ENCODE measurements around the gene PRSS33.

PRSS33 gene

GRCh38 chr16:2752850-2753732 lies 34.3 kb downstream of the PRSS33 start:
- Histone ChIP-seq H3K27me3 (ENCODE audit: control insufficient read depth, insufficient read depth, low read length) (no peaks in the 10 kb centered on the region), H3K9me3 (ENCODE audit: control insufficient read depth, insufficient read depth, low read length) (no peaks in the 10 kb centered on the region), H3K27ac (ENCODE audit: low read depth, low read length) (peak overlapping the region; percentile 100), H3K36me3 (ENCODE audit: control insufficient read depth, insufficient read depth, low read length) (peaks cover 44% of the 10 kb centered on the region), H3K4me3 (ENCODE audit: low read depth, low read length) (peak overlapping the region; percentile 94), H3K4me1 (ENCODE audit: control insufficient read depth, insufficient read depth, low read length) (peaks cover 18% of the 10 kb centered on the region), H3K9ac (ENCODE audit: low read depth, low read length) (peak overlapping the region; percentile 99)

- Histone ChIP-seq H3K9ac (ENCODE audit: low read depth, low read length) (peak within 1 kb of the TSS; percentile 99), H3K9me3 (ENCODE audit: control insufficient read depth, insufficient read depth, low read length) (no peaks in the 10 kb centered on the region), H3K27ac (ENCODE audit: low read depth, low read length) (peak within 1 kb of the TSS; percentile 100), H3K36me3 (ENCODE audit: control insufficient read depth, insufficient read depth, low read length) (peaks cover 35% of the 10 kb centered on the region), H3K4me1 (ENCODE audit: control insufficient read depth, insufficient read depth, low read length) (peaks cover 18% of the 10 kb centered on the region), H3K4me3 (ENCODE audit: low read depth, low read length) (peak within 1 kb of the TSS; percentile 94), H3K27me3 (ENCODE audit: control insufficient read depth, insufficient read depth, low read length) (no peaks in the 10 kb centered on the region)
Observed at GRCh38 chr16:2752035-2752849, 35.1 kb downstream of the PRSS33 start, which contains the start of gene SRRM2. Gene SRRM2 (plus strand): TSS chr16:2752638. CDS start chr16:2756365, 3,727 bp downstream.

GRCh38 chr16:2751577-2752034 lies 35.8 kb downstream of the PRSS33 start:
- Histone ChIP-seq H3K27ac (ENCODE audit: low read depth, low read length) (peak overlapping the region; percentile 100), H3K4me3 (ENCODE audit: low read depth, low read length) (peak overlapping the region; percentile 94), H3K9me3 (ENCODE audit: control insufficient read depth, insufficient read depth, low read length) (no peaks in the 10 kb centered on the region), H3K27me3 (ENCODE audit: control insufficient read depth, insufficient read depth, low read length) (no peaks in the 10 kb centered on the region), H3K9ac (ENCODE audit: low read depth, low read length) (peak overlapping the region; percentile 99), H3K36me3 (ENCODE audit: control insufficient read depth, insufficient read depth, low read length) (peaks cover 29% of the 10 kb centered on the region), H3K4me1 (ENCODE audit: control insufficient read depth, insufficient read depth, low read length) (peaks cover 18% of the 10 kb centered on the region)

- H3K9me3 ChIP-seq (ENCODE audit: control insufficient read depth, insufficient read depth, low read length), result no peaks in the 10 kb centered on the region
- H3K4me3 ChIP-seq (ENCODE audit: low read depth, low read length), result no peak overlapping the region
- H3K36me3 ChIP-seq (ENCODE audit: control insufficient read depth, insufficient read depth, low read length), result peaks cover 14% of the 10 kb centered on the region
- H3K27ac ChIP-seq (ENCODE audit: low read depth, low read length), result no peak overlapping the region
- no peaks in the 10 kb centered on the region for H3K27me3 ChIP-seq (ENCODE audit: control insufficient read depth, insufficient read depth, low read length)
- peaks cover 12% of the 10 kb centered on the region for H3K4me1 ChIP-seq (ENCODE audit: control insufficient read depth, insufficient read depth, low read length)
- no peak overlapping the region for H3K9ac ChIP-seq (ENCODE audit: low read depth, low read length)
Observed at GRCh38 chr16:2749936-2750335, 37.4 kb downstream of the PRSS33 start.

GRCh38 chr16:2749476-2749875 lies 37.9 kb downstream of the PRSS33 start:
- Histone ChIP-seq H3K27ac (ENCODE audit: low read depth, low read length) (no peak overlapping the region), H3K27me3 (ENCODE audit: control insufficient read depth, insufficient read depth, low read length) (no peaks in the 10 kb centered on the region), H3K4me1 (ENCODE audit: control insufficient read depth, insufficient read depth, low read length) (peaks cover 7% of the 10 kb centered on the region), H3K9me3 (ENCODE audit: control insufficient read depth, insufficient read depth, low read length) (no peaks in the 10 kb centered on the region), H3K9ac (ENCODE audit: low read depth, low read length) (no peak overlapping the region), H3K36me3 (ENCODE audit: control insufficient read depth, insufficient read depth, low read length) (peaks cover 14% of the 10 kb centered on the region), H3K4me3 (ENCODE audit: low read depth, low read length) (no peak overlapping the region)

- H3K4me1 ChIP-seq (ENCODE audit: control insufficient read depth, insufficient read depth, low read length), result peaks cover 7% of the 10 kb centered on the region; the same call in 1 of the 2 replicates
- no peak overlapping the region for H3K9ac ChIP-seq (ENCODE audit: low read depth, low read length)
- no peak overlapping the region for H3K27ac ChIP-seq (ENCODE audit: low read depth, low read length)
- H3K27me3 ChIP-seq (ENCODE audit: control insufficient read depth, insufficient read depth, low read length), result no peaks in the 10 kb centered on the region
- H3K36me3 ChIP-seq (ENCODE audit: control insufficient read depth, insufficient read depth, low read length), result peaks cover 11% of the 10 kb centered on the region; the same call in 1 of the 2 replicates
- no peak overlapping the region for H3K4me3 ChIP-seq (ENCODE audit: low read depth, low read length)
- no peaks in the 10 kb centered on the region for H3K9me3 ChIP-seq (ENCODE audit: control insufficient read depth, insufficient read depth, low read length)
Observed at GRCh38 chr16:2748757-2749455, 38.5 kb downstream of the PRSS33 start.

- no peaks in the 10 kb centered on the region for H3K9me3 ChIP-seq (ENCODE audit: control insufficient read depth, insufficient read depth, low read length)
- H3K4me1 ChIP-seq (ENCODE audit: control insufficient read depth, insufficient read depth, low read length), result 0 out of 2 replicates have a peak, but pooled peaks cover under 1% of the 10 kb centered on the region
- no peak overlapping the region for H3K4me3 ChIP-seq (ENCODE audit: low read depth, low read length)
- no peak overlapping the region for H3K27ac ChIP-seq (ENCODE audit: low read depth, low read length)
- no peaks in the 10 kb centered on the region for H3K27me3 ChIP-seq (ENCODE audit: control insufficient read depth, insufficient read depth, low read length)
- no peak overlapping the region for H3K9ac ChIP-seq (ENCODE audit: low read depth, low read length)
- H3K36me3 ChIP-seq (ENCODE audit: control insufficient read depth, insufficient read depth, low read length), result peaks cover 9% of the 10 kb centered on the region; the same call in 1 of the 2 replicates
Observed at GRCh38 chr16:2745961-2746360, 41.4 kb downstream of the PRSS33 start.

GRCh38 chr16:2745116-2745890 lies 42.1 kb downstream of the PRSS33 start:
- H3K27ac ChIP-seq (ENCODE audit: low read depth, low read length), result no peak overlapping the region
- no peaks in the 10 kb centered on the region for H3K9me3 ChIP-seq (ENCODE audit: control insufficient read depth, insufficient read depth, low read length)
- no peaks in the 10 kb centered on the region for H3K27me3 ChIP-seq (ENCODE audit: control insufficient read depth, insufficient read depth, low read length)
- H3K4me1 ChIP-seq (ENCODE audit: control insufficient read depth, insufficient read depth, low read length), result no peaks in the 10 kb centered on the region
- no peak overlapping the region for H3K4me3 ChIP-seq (ENCODE audit: low read depth, low read length)
- peaks cover 9% of the 10 kb centered on the region; the same call in 1 of the 2 replicates for H3K36me3 ChIP-seq (ENCODE audit: control insufficient read depth, insufficient read depth, low read length)
- H3K9ac ChIP-seq (ENCODE audit: low read depth, low read length), result no peak overlapping the region

GRCh38 chr16:2744711-2745110 lies 42.6 kb downstream of the PRSS33 start:
- no peak overlapping the region for H3K27ac ChIP-seq (ENCODE audit: low read depth, low read length)
- H3K9ac ChIP-seq (ENCODE audit: low read depth, low read length), result no peak overlapping the region
- H3K36me3 ChIP-seq (ENCODE audit: control insufficient read depth, insufficient read depth, low read length), result peaks cover 6% of the 10 kb centered on the region; the same call in 1 of the 2 replicates
- no peak overlapping the region for H3K4me3 ChIP-seq (ENCODE audit: low read depth, low read length)
- H3K4me1 ChIP-seq (ENCODE audit: control insufficient read depth, insufficient read depth, low read length), result no peaks in the 10 kb centered on the region
- no peaks in the 10 kb centered on the region for H3K27me3 ChIP-seq (ENCODE audit: control insufficient read depth, insufficient read depth, low read length)
- H3K9me3 ChIP-seq (ENCODE audit: control insufficient read depth, insufficient read depth, low read length), result no peaks in the 10 kb centered on the region
